SK-N-SH (cell line): ENCODE data around the gene SPACA7. TPM values are rescaled to one million over a fixed set of nuclear protein-coding genes. Genes with fewer than 3 reads are reported as not detected.

Source experiments
- CTCF ChIA-PET: fragments of 300-600, 350-600 bp; formaldehyde crosslinking; extraction: SDS; loops from one replicate; lab custom pipeline; 2021; lab: Yijun Ruan, JAX
- POLR2A ChIA-PET: fragments of 350-600 bp; sonication (Branson Sonifier 250); formaldehyde crosslinking; extraction: SDS; loops from one replicate; lab custom pipeline; 2020; ENCODE audit warnings: antibody characterized with exemption, inconsistent platforms; lab: Yijun Ruan, JAX
- DNase-seq: peaks from one replicate; pipeline ENCODE4 v3.0.0; 2012
- H2AFZ ChIP-seq: fragments of 200-600 bp; sonication (generic); 2 replicates; pipeline ENCODE4 v1.8.1; 2016; ENCODE audit warnings: antibody characterized with exemption, mild to moderate bottlenecking, low read depth
- H3F3A ChIP-seq: fragments of 200-600 bp; sonication (generic); replicated peaks from 2 replicates; pipeline ENCODE3; 2016; ENCODE audit warnings: antibody characterized with exemption, mild to moderate bottlenecking; ENCODE audit not compliant: insufficient read depth
- H3K27ac ChIP-seq, 2 experiments: fragments of 200-500 bp in 1 of 2; fragments of 200-600 bp in 1 of 2; sonication (Bioruptor generic) in 1 of 2; sonication (generic), shearing (Covaris generic) in 1 of 2; 2 replicates each; pipeline versions ENCODE4 v1.5.1 to v1.6.1; 2014 to 2016; ENCODE audit warnings: low read depth in 2 of 2, inconsistent platforms in 1 of 2, low read length in 1 of 2, mild to moderate bottlenecking in 1 of 2, mixed read lengths in 1 of 2
- H3K27me3 ChIP-seq: fragments of 200-600 bp; sonication (generic), shearing (Covaris generic); 2 replicates; pipeline ENCODE4 v1.6.1; 2016; ENCODE audit warnings: mixed run types; ENCODE audit not compliant: insufficient read depth
- H3K36me3 ChIP-seq, 2 experiments: fragments of 200-500 bp in 1 of 2; fragments of 200-600 bp in 1 of 2; sonication (Bioruptor generic) in 1 of 2; sonication (generic) in 1 of 2; replicated peaks in 1 of 2; 2 replicates each; pipeline versions ENCODE3 to v1.5.1; 2014 to 2016; ENCODE audit warnings: low read length in 1 of 2, mild to moderate bottlenecking in 1 of 2; ENCODE audit not compliant: insufficient read depth in 2 of 2, control insufficient read depth in 1 of 2
- H3K4me1 ChIP-seq, 2 experiments: fragments of 200-500 bp in 1 of 2; fragments of 200-600 bp in 1 of 2; sonication (Bioruptor generic) in 1 of 2; sonication (generic), shearing (Covaris generic) in 1 of 2; 2 replicates each; pipeline versions ENCODE4 v1.5.1 to v1.6.1; 2014 to 2016; ENCODE audit warnings: low read depth in 1 of 2, low read length in 1 of 2, mixed run types in 1 of 2; ENCODE audit not compliant: insufficient read depth in 2 of 2, control insufficient read depth in 1 of 2
- H3K4me2 ChIP-seq: fragments of 200-600 bp; sonication (generic), shearing (Covaris generic); 2 replicates; pipeline ENCODE4 v1.6.1; 2017; ENCODE audit warnings: mixed run types
- H3K4me3 ChIP-seq, 2 experiments: fragments of 200-500 bp in 1 of 2; fragments of 200-600 bp in 1 of 2; sonication (Bioruptor generic) in 1 of 2; sonication (generic), shearing (Covaris generic) in 1 of 2; 2 replicates each; pipeline versions ENCODE4 v1.5.1 to v1.8.1; 2014 to 2016; ENCODE audit warnings: low read depth in 2 of 2, inconsistent platforms in 1 of 2, low read length in 1 of 2, mild to moderate bottlenecking in 1 of 2, mixed read lengths in 1 of 2, moderate library complexity in 1 of 2
- H3K79me2 ChIP-seq: fragments of 200-600 bp; sonication (generic); 2 replicates; pipeline ENCODE4 v1.8.1; 2017; ENCODE audit warnings: mild to moderate bottlenecking; ENCODE audit not compliant: insufficient read depth
- H3K9ac ChIP-seq: fragments of 200-600 bp; sonication (generic); 2 replicates; pipeline ENCODE4 v1.6.1; 2017; ENCODE audit warnings: mixed run types
- H3K9me2 ChIP-seq: fragments of 200-600 bp; sonication (generic); 2 replicates; pipeline ENCODE4 v1.6.1; 2017; ENCODE audit warnings: mixed run types
- H3K9me3 ChIP-seq: fragments of 200-600 bp; sonication (generic); 2 replicates; pipeline ENCODE4 v1.6.1; 2017; ENCODE audit warnings: mixed run types, mild to moderate bottlenecking, moderate library complexity
- H4K20me1 ChIP-seq: fragments of 200-600 bp; sonication (generic); 2 replicates; pipeline ENCODE4 v1.6.1; 2017; ENCODE audit warnings: mild to moderate bottlenecking, mixed run types; ENCODE audit not compliant: insufficient read depth
- EP300 ChIP-seq, 2 experiments: IDR thresholded peaks; 2 replicates each; pipeline versions ENCODE4 v1.4.0 to v1.6.1; 2012; ENCODE audit warnings: borderline replicate concordance in 1 of 2, low read depth in 1 of 2, low read length in 1 of 2
- EZH2phosphoT487 ChIP-seq: fragments of 200-600 bp; sonication (generic); IDR thresholded peaks from 2 replicates; pipeline ENCODE4 v1.6.1; 2017; ENCODE audit warnings: low read depth, mixed run types, mild to moderate bottlenecking, antibody characterized with exemption, moderate library complexity, borderline replicate concordance
- GABPA ChIP-seq: IDR thresholded peaks from 2 replicates; pipeline ENCODE4 v1.4.0; 2012; ENCODE audit warnings: low read depth, mild to moderate bottlenecking
- GATA2 ChIP-seq: sonication (generic); formaldehyde crosslinking; IDR thresholded peaks from 2 replicates; pipeline ENCODE4 v1.5.0; 2020; ENCODE audit warnings: mild to moderate bottlenecking, missing genetic modification reagents
- JUND ChIP-seq: IDR thresholded peaks from 2 replicates; pipeline ENCODE4 v1.4.0; 2012
- MAX ChIP-seq: IDR thresholded peaks from 2 replicates; pipeline ENCODE4 v1.4.0; 2012; ENCODE audit warnings: low read depth
- MEF2A ChIP-seq: IDR thresholded peaks from 2 replicates; pipeline ENCODE4 v1.4.0; 2012; ENCODE audit warnings: low read depth, borderline replicate concordance
- NFIC ChIP-seq: IDR thresholded peaks from 2 replicates; pipeline ENCODE4 v1.4.0; 2012; ENCODE audit warnings: borderline replicate concordance
- NRF1 ChIP-seq: IDR thresholded peaks from 2 replicates; pipeline ENCODE4 v1.6.1; 2012; ENCODE audit warnings: low read depth, mild to moderate bottlenecking, low read length
- POLR2AphosphoS5 ChIP-seq: IDR thresholded peaks from 2 replicates; pipeline ENCODE4 v1.6.1; 2012; ENCODE audit warnings: low read depth, low read length
- RFX5 ChIP-seq: IDR thresholded peaks from 2 replicates; pipeline ENCODE4 v1.6.1; 2012; ENCODE audit warnings: mild to moderate bottlenecking, improper control_type of control experiment, low read length
- SMC3 ChIP-seq: IDR thresholded peaks from 2 replicates; pipeline ENCODE4 v1.6.1; 2012; ENCODE audit warnings: low read depth, low read length, improper control_type of control experiment
- TEAD4 ChIP-seq: IDR thresholded peaks from 2 replicates; pipeline ENCODE4 v1.4.0; 2012; ENCODE audit warnings: mild to moderate bottlenecking, borderline replicate concordance; ENCODE audit not compliant: insufficient read depth
- YY1 ChIP-seq: IDR thresholded peaks from 2 replicates; pipeline ENCODE4 v1.4.0; 2012; ENCODE audit warnings: low read depth, mild to moderate bottlenecking
- ZBTB33 ChIP-seq: IDR thresholded peaks from 2 replicates; pipeline ENCODE4 v1.4.0; 2012; ENCODE audit warnings: low read depth, borderline replicate concordance
- WGBS: methylation state at CpG from one replicate; pipeline ENCODE4 v1.1.6; 2017; ENCODE audit warnings: low lambda C conversion rate; 5-methylcytosine and 5-hydroxymethylcytosine counted together
- polyA plus RNA-seq, 3 experiments: library from polyadenylated mRNA; depleted of rRNA; stranded (reverse); fragments of >200 nt; gene quantifications; 2 replicates each; pipeline ENCODE4 v1.2.3, GENCODE V29; 2012
- TF ChIP-seq, protein P1 (sequence below): IDR thresholded peaks from 2 replicates; pipeline ENCODE4 v1.4.0; 2012; ENCODE audit warnings: low read depth, borderline replicate concordance
- TF ChIP-seq, protein P2 (sequence below): IDR thresholded peaks from 2 replicates; pipeline ENCODE4 v1.6.1; 2012; ENCODE audit warnings: mild to moderate bottlenecking, low read depth, low read length, moderate library complexity

Gene SPACA7
- polyA plus RNA-seq, 1 of the 3 experiments (the other 2 are of a cell fraction), result not detected

GRCh38 chr13:112449545-112449930, 73.4 kb downstream of the SPACA7 start:
- TF ChIP-seq EZH2phosphoT487 (no peak), GATA2 (no peak), SMC3 (no peak), RFX5 (no peak), ZBTB33 (no peak), GABPA (no peak), MEF2A (no peak), JUND (no peak), MAX (no peak), NFIC (no peak), TEAD4 (no peak), POLR2AphosphoS5 (no peak), YY1 (no peak), NRF1 (no peak), EP300 (IDR thresholded peaks at IDR 0.05; ENCODE audit: borderline replicate concordance in 1 of 2, low read depth in 1 of 2, low read length in 1 of 2) (no peak)
- TF ChIP-seq, protein P1, sequence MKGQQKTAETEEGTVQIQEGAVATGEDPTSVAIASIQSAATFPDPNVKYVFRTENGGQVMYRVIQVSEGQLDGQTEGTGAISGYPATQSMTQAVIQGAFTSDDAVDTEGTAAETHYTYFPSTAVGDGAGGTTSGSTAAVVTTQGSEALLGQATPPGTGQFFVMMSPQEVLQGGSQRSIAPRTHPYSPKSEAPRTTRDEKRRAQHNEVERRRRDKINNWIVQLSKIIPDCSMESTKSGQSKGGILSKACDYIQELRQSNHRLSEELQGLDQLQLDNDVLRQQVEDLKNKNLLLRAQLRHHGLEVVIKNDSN, result no peak
- TF ChIP-seq, protein P2, sequence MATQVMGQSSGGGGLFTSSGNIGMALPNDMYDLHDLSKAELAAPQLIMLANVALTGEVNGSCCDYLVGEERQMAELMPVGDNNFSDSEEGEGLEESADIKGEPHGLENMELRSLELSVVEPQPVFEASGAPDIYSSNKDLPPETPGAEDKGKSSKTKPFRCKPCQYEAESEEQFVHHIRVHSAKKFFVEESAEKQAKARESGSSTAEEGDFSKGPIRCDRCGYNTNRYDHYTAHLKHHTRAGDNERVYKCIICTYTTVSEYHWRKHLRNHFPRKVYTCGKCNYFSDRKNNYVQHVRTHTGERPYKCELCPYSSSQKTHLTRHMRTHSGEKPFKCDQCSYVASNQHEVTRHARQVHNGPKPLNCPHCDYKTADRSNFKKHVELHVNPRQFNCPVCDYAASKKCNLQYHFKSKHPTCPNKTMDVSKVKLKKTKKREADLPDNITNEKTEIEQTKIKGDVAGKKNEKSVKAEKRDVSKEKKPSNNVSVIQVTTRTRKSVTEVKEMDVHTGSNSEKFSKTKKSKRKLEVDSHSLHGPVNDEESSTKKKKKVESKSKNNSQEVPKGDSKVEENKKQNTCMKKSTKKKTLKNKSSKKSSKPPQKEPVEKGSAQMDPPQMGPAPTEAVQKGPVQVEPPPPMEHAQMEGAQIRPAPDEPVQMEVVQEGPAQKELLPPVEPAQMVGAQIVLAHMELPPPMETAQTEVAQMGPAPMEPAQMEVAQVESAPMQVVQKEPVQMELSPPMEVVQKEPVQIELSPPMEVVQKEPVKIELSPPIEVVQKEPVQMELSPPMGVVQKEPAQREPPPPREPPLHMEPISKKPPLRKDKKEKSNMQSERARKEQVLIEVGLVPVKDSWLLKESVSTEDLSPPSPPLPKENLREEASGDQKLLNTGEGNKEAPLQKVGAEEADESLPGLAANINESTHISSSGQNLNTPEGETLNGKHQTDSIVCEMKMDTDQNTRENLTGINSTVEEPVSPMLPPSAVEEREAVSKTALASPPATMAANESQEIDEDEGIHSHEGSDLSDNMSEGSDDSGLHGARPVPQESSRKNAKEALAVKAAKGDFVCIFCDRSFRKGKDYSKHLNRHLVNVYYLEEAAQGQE, result no peak
- no peak overlapping the region for H2AFZ ChIP-seq
- no peaks in the 10 kb centered on the region for H4K20me1 ChIP-seq
- H3K4me2 ChIP-seq, result no peak overlapping the region
- H3K36me3 ChIP-seq, result no peaks in the 10 kb centered on the region
- 44% methylated on average over 15 of the region's 16 CpGs for WGBS
- H3K9ac ChIP-seq, result no peak overlapping the region
- no peaks in the 10 kb centered on the region; a peak in 1 of 4 replicates for H3K4me1 ChIP-seq
- H3K27ac ChIP-seq, result no peak overlapping the region
- no peaks in the 10 kb centered on the region for H3K9me2 ChIP-seq
- H3K4me3 ChIP-seq, result no peak overlapping the region
- POLR2A ChIA-PET, result no interaction called here
- peaks cover 20% of the 10 kb centered on the region; the same call in 1 of the 2 replicates for H3K27me3 ChIP-seq
- no peaks in the 10 kb centered on the region for H3K9me3 ChIP-seq
- CTCF ChIA-PET, result no interaction called here
- DNase-seq, result peak; percentile 25
- H3K79me2 ChIP-seq, result no peaks in the 10 kb centered on the region
- H3F3A ChIP-seq, result no peaks in the 10 kb centered on the region
